ES-I3 (cell line): ENCODE data around the gene RIF1.

Experiments
- H3K36me3 ChIP-seq: 2 replicates; pipeline ENCODE4 v1.6.1; 2013; ENCODE audit warnings: mild to moderate bottlenecking, low read length, control low read depth, moderate library complexity; ENCODE audit not compliant: insufficient read depth
- H3K4me1 ChIP-seq: 2 replicates; pipeline ENCODE4 v1.6.1; 2013; ENCODE audit warnings: mild to moderate bottlenecking, control low read depth, low read length; ENCODE audit not compliant: insufficient read depth
- H3K9ac ChIP-seq: 2 replicates; pipeline ENCODE4 v1.6.1; 2013; ENCODE audit warnings: low read depth, mild to moderate bottlenecking, low read length, moderate library complexity
- H3K9me3 ChIP-seq: 2 replicates; pipeline ENCODE4 v1.6.1; 2013; ENCODE audit warnings: mild to moderate bottlenecking, low read length, moderate library complexity; ENCODE audit not compliant: control insufficient read depth, insufficient read depth

RIF1 gene

GRCh38 chr2:151470556-151470955 is 60.9 kb downstream of the RIF1 start:
- H3K9me3 ChIP-seq = no peaks in the 10 kb centered on the region; the same call in 1 of the 2 replicates
- H3K9ac ChIP-seq = no peak overlapping the region
- H3K36me3 ChIP-seq = peaks cover 32% of the 10 kb centered on the region
- no peaks in the 10 kb centered on the region for H3K4me1 ChIP-seq

- no peaks in the 10 kb centered on the region for H3K4me1 ChIP-seq
- peaks cover 22% of the 10 kb centered on the region for H3K36me3 ChIP-seq
- H3K9ac ChIP-seq = no peak overlapping the region
- no peaks in the 10 kb centered on the region; the same call in 1 of the 2 replicates for H3K9me3 ChIP-seq
These were observed 63.3 kb downstream of the RIF1 start for GRCh38 chr2:151472966-151473365.

- H3K36me3 ChIP-seq = peaks cover 10% of the 10 kb centered on the region; the same call in 1 of the 2 replicates
These were observed 65.4 kb downstream of the RIF1 start for GRCh38 chr2:151475071-151475470.

GRCh38 chr2:151476287-151476686 is 66.6 kb downstream of the RIF1 start:
- Histone ChIP-seq H3K9ac (no peak overlapping the region), H3K9me3 (no peaks in the 10 kb centered on the region), H3K4me1 (no peaks in the 10 kb centered on the region), H3K36me3 (peaks cover 7% of the 10 kb centered on the region; the same call in 1 of the 2 replicates)

More at GRCh38 chr2:151475071-151475470, 65.4 kb downstream of the RIF1 start:
- Histone ChIP-seq H3K9me3 (no peaks in the 10 kb centered on the region), H3K4me1 (no peaks in the 10 kb centered on the region), H3K9ac (no peak overlapping the region)

GRCh38 chr2:151478011-151478410 is 68.3 kb downstream of the RIF1 start:
- Histone ChIP-seq H3K4me1 (no peaks in the 10 kb centered on the region), H3K36me3 (peaks cover 7% of the 10 kb centered on the region; the same call in 1 of the 2 replicates), H3K9me3 (no peaks in the 10 kb centered on the region), H3K9ac (no peak overlapping the region)

GRCh38 chr2:151481744-151482143 is 72.0 kb downstream of the RIF1 start:
- Histone ChIP-seq H3K36me3 (peaks cover 6% of the 10 kb centered on the region; the same call in 1 of the 2 replicates), H3K9me3 (no peaks in the 10 kb centered on the region)

GRCh38 chr2:151482171-151482725 is 72.5 kb downstream of the RIF1 start:
- Histone ChIP-seq H3K4me1 (no peaks in the 10 kb centered on the region), H3K9me3 (no peaks in the 10 kb centered on the region), H3K9ac (no peak overlapping the region), H3K36me3 (peaks cover 6% of the 10 kb centered on the region; the same call in 1 of the 2 replicates)

More at GRCh38 chr2:151481744-151482143, 72.0 kb downstream of the RIF1 start:
- Histone ChIP-seq H3K4me1 (no peaks in the 10 kb centered on the region), H3K9ac (no peak overlapping the region)

- no peaks in the 10 kb centered on the region for H3K4me1 ChIP-seq
- H3K36me3 ChIP-seq = peaks cover 6% of the 10 kb centered on the region; the same call in 1 of the 2 replicates
- no peaks in the 10 kb centered on the region for H3K9me3 ChIP-seq
- no peak overlapping the region for H3K9ac ChIP-seq
These were observed 73.8 kb downstream of the RIF1 start for GRCh38 chr2:151483546-151483945.

- no peak overlapping the region for H3K9ac ChIP-seq
- H3K9me3 ChIP-seq = no peaks in the 10 kb centered on the region
- no peaks in the 10 kb centered on the region for H3K4me1 ChIP-seq
- peaks cover 6% of the 10 kb centered on the region; the same call in 1 of the 2 replicates for H3K36me3 ChIP-seq
These were observed 74.4 kb downstream of the RIF1 start for GRCh38 chr2:151484100-151484499.

GRCh38 chr2:151486053-151486452 is 76.4 kb downstream of the RIF1 start:
- no peaks in the 10 kb centered on the region for H3K4me1 ChIP-seq
- H3K9ac ChIP-seq = no peak overlapping the region
- no peaks in the 10 kb centered on the region for H3K9me3 ChIP-seq
- H3K36me3 ChIP-seq = peaks cover 10% of the 10 kb centered on the region; the same call in 1 of the 2 replicates

GRCh38 chr2:151490276-151490675 is 80.6 kb downstream of the RIF1 start:
- Histone ChIP-seq H3K4me1 (peaks cover 6% of the 10 kb centered on the region; the same call in 1 of the 2 replicates), H3K9ac (no peak overlapping the region), H3K36me3 (peaks cover 12% of the 10 kb centered on the region; the same call in 1 of the 2 replicates), H3K9me3 (no peaks in the 10 kb centered on the region)

- Histone ChIP-seq H3K36me3 (peaks cover 12% of the 10 kb centered on the region; the same call in 1 of the 2 replicates), H3K4me1 (peaks cover 6% of the 10 kb centered on the region; the same call in 1 of the 2 replicates), H3K9ac (no peak overlapping the region), H3K9me3 (no peaks in the 10 kb centered on the region)
These were observed 81.8 kb downstream of the RIF1 start for GRCh38 chr2:151491496-151491895.

- Histone ChIP-seq H3K9ac (no peak overlapping the region), H3K36me3 (no peaks in the 10 kb centered on the region), H3K9me3 (no peaks in the 10 kb centered on the region), H3K4me1 (no peaks in the 10 kb centered on the region)
These were observed 88.5 kb downstream of the RIF1 start for GRCh38 chr2:151498178-151498577.

GRCh38 chr2:151506170-151506569 is 96.5 kb downstream of the RIF1 start:
- Histone ChIP-seq H3K36me3 (peaks cover 23% of the 10 kb centered on the region), H3K9ac (no peak overlapping the region), H3K9me3 (no peaks in the 10 kb centered on the region), H3K4me1 (no peaks in the 10 kb centered on the region)

- Histone ChIP-seq H3K9ac (no peak overlapping the region), H3K36me3 (peaks cover 23% of the 10 kb centered on the region), H3K4me1 (no peaks in the 10 kb centered on the region), H3K9me3 (no peaks in the 10 kb centered on the region)
These were observed 98.8 kb downstream of the RIF1 start for GRCh38 chr2:151508519-151508918.
